SK-N-DZ (cell line): ENCODE data around the gene TIMM23B. TPM values are rescaled to one million over a fixed set of nuclear protein-coding genes. Genes with fewer than 3 reads are reported as not detected.
"Not testable (repeated sequence)": the region's sequence is repeated elsewhere in the genome, so short reads cannot be mapped to it uniquely, and the experiment has no call there.

ENCODE experiments used
- DNase-seq: peaks from one replicate; pipeline ENCODE4 v3.0.0-alpha.2; 2015; ENCODE audit warnings: low spot score
- polyA plus RNA-seq, 2 experiments: library from polyadenylated mRNA; depleted of rRNA; stranded (reverse); fragments of >200 nt; gene quantifications; 2 replicates each; pipeline ENCODE4 v1.2.3, GENCODE V29; 2014

The TIMM23B gene, protein sequence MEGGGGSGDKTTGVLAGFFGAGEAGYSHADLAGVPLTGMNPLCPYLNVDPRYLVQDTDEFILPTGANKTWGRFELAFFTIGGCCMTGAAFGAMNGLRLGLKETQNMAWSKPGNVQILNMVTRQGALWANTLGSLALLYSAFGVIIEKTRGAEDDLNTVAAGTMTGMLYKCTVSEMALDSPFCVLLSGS
- polyA plus RNA-seq (2014; cell fraction: cytosol; rRNA removed), result 12.9 and 13.9 TPM in 2 replicates
- polyA plus RNA-seq (2014; cell fraction: nucleus; rRNA removed), result 25.0 and 38.2 TPM in 2 replicates

DNA sequence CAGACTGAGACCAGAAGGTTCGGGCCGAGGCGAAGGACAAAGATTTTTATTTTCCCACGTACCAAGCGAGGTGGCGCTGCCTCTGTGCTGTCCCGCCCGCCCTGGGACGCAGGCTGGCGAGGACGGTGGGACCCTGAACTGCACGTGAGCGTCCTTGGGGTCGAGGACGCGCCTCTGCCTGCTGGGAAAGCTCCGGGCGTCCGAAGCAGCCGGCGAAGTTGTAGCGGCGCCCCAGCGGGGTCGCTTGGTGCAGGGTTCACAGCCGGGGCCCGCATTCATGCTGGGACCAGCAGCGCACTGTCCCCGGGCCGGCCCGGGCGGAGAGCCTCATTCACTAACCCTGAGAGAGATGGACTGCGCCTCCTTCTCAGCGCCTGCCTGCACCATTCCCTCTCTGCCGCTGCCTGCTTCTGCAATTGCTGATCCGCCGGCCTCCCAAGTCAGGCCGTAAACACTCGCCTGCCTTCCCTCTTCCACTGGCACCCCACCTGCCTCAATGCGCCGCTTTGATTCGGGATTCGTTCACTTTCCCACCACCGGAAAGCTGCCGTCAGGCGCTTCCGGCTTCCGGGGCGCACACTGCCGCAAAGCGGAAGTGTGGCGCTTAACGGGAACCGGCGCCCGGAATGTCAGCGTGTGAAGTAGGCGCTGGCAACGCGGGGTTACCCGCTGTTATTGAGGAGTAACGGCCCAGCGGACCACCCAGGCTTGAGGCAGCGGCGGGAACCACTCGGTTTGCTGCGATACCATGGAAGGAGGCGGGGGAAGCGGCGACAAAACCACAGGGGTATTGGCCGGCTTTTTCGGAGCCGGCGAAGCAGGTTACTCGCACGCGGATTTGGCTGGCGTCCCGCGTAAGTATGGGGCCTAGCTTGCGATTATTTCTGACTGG is at the start of gene TIMM23B, which contains the start of gene PARG:
Gene TIMM23B (plus strand): TSS at position 607 of the 892 bp plus-strand sequence. CDS start 142 bp downstream, at position 749.
Gene PARG (minus strand): TSS at position 581 of the 892 bp plus-strand sequence. CDS start 302 bp downstream, at position 279.
- peak; percentile 79 for DNase-seq

DNA sequence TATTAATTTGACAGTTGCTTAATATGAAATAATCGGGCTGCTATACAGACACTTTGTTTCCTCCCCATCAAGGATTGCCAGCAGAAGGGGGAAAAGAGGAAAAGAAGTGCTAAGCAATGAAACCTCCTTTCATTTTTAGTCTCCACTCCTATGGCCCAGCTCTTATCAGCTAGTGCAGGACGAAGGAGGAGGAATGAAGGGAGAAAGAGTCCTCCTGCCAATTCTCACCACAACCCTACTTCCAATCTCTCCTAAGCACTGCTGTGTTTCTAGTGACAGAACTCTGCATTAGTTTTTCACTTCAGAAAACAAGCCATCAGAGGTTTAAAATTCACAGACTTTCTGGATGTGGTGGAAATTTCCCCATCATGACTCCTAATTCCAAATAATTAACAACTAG is 41.9 kb upstream of the TIMM23B start:
- not testable (repeated sequence) for DNase-seq

DNA sequence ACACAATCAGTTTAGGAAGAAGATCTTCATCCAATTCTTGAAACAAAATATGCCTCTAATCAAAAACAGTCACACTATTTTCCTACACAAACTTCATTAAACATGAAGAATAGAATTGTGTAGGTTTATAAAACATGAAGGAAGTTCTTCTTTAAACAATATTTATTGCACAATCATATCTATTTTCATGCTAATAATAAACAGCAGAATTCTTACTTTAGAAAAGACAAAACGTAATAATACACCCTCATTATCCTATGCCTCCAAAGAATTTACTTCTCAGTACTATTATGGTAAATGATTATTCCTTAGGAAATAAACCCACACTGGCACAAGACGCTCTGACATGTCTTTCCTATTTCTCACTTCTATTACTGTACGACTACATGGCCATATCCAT is 41.4 kb upstream of the TIMM23B start:
- not testable (repeated sequence) for DNase-seq

DNA sequence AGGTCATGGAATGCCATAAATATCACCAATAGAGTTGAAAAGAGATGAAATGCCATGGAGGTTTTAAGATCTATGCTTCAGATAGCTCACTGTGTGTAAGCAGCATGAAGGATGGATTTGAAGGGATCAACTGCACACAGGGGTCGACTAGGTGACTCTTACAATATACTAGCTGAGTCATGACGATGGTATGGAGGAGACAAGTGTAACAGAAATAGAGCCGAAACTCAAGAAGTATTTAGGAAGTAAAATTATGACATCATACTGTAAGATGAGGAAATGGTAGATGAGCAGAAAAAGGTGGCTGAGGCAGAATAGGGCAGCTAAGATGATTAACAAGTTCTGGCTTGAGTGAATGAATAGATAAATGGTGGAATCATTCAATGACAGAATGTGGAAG is 38.0 kb upstream of the TIMM23B start:
- DNase-seq, result not testable (repeated sequence)

DNA sequence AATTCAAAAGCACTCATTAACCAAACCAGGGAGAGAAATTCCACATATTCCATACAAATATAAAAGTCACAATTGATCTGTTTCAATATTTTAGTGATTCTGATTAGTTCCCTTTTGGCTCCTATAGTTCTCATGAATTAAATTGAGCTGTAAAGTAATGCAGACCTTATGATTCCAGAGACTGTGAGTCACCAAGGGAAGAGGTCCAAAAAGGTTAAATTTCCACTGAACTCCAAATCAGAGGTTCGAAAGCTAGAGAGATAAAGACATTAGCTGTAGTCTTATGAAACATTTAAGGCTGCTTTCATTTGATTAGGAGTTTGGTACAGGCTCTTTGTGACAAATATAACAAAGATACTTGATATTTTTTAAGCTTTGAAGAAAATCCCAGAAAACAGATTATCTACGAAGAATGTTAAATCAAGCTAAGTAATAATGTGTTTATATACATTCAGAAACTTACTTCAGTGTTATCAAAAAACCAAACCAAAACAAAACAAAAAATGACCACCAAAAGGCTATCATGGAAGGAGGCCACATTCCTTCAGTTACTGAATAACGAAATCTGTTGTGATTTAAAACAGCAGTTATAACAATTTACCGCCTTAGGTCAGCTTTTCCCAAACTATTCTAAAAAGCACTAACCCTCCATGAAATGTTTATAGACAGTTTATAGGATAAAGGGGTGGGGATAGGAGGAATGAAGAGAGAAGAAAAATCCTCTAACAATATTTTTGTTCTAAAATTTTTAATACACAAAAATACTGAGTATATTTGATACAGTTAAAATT is 33.4 kb upstream of the TIMM23B start:
- not testable (repeated sequence) for DNase-seq

DNA sequence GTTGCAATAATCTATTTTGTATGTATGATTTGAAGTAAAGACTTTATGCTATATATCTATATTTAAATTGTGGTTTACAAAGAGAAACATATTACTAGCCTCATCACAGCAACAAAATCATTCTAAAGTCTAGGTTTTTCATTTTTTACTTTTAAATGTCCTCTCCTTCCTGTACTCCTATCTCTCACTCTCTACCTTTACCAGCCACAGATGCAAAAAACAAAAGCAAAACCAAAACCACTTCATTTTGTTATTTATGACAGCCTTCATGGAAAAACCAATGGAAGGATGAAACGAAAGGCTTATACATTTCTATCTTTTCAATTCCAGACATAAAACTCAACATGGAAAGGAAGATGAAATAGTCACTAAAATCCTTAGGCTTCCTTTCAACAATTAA is 31.6 kb upstream of the TIMM23B start:
- not testable (repeated sequence) for DNase-seq

DNA sequence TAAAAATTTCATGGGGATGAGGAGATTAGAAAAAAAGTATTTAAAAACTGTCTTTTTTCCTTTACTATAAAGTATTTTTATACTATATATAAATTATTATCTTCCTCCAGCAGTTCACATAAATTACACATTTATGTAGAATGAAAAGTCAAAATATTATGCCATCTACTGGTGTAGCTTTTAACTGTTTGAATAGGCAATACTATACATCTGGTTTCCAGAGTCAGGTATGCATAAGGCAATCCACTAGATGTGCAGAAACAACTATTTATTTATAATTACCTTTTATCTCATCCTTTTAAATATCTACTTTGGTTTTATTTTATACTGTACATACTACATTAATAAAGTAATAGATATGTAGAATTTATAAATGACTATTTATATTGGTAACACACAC is 25.4 kb upstream of the TIMM23B start:
- not testable (repeated sequence) for DNase-seq

DNA sequence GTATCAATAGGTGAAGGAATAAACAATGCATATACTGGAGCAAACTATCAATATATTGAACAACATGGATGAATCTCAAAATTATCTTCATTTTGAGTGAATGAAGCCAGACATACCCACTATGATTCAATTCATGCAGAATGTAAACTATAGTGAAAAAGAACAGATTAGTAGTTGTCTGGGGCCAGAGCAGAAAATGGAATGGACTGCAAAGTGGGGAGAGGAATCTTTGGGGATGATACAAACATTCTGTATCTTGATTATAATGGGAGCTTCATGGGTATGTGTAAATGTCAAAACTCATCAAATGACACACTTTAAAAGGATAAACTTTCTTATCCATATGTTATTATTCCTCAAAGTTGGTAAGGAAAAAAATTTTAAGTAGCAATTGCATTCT is 23.9 kb upstream of the TIMM23B start:
- DNase-seq, result not testable (repeated sequence)

DNA sequence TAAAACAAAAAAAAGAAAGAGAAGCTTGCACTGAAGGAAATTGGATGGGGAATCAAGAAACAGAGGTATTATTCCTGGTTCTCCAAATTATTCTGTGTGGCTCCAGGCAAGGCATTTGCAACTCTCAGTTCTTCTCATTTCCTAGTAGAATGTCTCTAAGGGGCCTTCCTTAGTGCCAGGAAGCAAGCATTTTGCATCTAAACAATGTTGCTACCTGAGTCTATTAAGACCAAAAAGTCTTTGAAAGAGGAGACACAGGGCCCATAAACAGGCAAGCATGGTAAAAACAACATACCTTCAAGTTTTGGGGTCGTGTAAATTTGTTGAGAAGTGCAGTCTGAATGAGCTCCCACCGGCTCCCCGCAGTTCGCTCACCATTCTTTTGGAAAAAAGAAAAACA is 19.8 kb upstream of the TIMM23B start:
- not testable (repeated sequence) for DNase-seq

DNA sequence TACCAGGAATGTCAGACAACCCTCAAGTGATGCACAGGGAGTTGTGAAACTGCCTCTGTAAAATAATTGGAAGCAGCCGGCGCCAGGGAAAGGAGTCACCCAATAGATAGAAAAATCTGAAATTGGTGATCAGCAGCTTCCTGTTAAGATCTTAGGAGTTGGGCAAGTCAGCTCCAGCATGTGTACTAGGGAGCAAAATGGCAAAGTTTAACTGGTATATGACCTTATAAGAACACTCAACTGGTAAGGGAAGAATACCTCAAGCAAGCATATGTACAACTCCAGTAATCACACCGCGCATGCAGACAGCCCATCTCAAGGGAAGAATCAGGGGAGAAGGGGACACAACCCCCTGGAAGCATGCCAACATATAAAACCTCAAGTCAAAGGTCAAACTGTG is 18.3 kb upstream of the TIMM23B start:
- DNase-seq, result not testable (repeated sequence)

DNA sequence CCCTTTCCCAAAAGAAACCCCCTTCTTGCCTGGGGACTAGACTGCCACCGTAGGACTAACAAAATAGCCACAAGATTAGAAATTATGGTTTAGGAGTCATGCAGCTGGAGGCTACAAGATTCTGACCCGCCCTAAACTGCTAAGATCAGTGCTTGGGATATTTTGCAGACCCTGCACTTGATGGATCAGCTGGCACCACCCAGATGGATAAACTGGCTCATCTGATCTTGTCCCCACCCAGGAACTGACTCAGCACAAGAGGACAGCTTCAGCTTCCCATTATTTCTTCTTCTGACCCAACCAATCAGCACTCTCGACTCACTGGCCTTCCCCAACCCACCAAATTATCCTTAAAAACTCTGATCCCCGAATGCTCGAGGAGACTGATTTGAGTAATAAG is 10.6 kb upstream of the TIMM23B start:
- not testable (repeated sequence) for DNase-seq

DNA sequence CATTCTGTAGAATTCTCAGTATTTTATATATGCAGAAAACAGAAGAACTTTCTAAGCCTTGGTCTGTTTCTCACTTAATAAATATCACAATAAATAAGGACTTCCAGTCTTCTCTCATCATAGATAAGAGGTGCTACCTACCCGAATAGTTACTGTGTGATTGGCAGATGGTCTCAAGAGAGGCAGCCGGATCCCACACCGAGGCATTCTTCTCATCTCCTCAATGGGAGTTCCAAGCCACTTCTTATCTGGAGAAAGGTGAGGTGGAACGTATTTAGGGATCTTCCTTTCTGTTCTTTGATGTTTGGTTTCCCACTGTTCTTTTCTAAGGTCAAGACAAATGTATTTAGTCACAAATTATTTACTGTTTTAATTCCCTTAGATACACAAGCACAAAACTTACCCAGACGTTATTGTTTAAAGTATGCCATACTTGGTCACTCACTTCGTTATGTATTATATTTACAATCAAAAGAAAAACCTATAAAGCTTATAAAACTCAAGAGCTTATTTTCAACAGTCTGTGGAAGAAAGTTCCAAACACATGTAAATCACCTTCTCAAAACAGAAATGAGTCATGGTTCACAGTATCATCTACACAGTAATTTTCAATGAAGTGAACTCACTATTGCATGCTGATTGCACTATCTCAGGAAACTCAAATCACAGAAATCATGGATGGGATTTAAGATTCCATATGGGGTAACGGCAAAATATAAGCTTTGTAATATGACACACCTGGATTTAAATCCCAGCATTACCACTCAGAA is 9.7 kb upstream of the TIMM23B start:
- not testable (repeated sequence) for DNase-seq

DNA sequence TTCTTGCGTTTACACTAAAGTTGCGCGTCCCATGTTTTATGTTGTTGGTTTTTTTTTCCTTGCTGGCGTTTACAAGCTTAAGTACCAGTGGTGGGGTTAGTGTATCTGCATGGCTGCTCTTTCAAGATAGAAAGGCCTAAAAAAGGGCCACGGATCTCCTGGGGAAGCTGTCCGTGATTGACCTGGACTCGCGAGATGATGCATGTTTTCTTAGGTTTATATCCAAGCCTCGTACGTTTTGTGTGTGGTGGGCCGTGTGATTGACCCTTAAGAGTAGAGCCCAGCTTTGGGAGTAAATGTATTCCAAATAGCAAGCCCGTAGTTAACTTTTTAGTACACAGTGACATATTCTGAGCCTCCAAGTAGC is 469 bp downstream of the TIMM23B start:
- not testable (repeated sequence) for DNase-seq

DNA sequence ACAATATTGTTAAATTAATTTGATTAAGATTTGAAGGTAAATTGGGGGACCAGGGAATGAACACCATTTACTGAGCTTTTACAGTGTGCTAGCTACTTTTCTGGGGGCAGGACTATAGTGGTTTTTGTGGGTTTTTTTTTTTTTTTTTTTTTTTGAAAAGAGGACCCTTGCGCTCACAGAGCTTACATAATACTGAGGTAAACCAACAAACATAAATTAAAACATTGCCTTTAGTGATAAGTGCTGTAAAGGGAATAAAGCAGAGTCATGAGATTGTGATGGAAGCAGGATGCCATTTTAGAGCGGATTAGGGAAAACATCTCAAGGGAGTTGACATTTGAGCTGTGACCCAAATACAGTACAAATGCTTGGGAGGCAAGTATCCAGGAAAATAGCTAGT is 1.8 kb downstream of the TIMM23B start:
- not testable (repeated sequence) for DNase-seq

DNA sequence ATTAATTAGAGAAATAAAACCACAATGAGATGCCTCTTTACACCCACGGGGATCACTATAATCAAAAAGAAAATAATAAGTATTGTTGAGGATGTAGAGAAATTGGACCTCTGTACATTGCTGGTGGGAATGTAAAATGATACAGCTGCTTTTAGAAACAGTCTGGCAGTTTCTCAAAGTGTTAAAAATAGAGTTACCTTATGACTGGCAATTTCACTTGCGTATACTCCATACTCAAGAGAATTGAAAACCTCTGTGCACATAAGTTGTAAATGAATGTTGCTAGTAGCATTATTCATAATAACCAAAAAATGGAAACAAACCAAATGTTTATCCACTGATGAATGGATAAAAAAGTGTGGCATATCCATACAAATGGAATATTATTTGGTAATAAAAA is 6.3 kb downstream of the TIMM23B start:
- not testable (repeated sequence) for DNase-seq

DNA sequence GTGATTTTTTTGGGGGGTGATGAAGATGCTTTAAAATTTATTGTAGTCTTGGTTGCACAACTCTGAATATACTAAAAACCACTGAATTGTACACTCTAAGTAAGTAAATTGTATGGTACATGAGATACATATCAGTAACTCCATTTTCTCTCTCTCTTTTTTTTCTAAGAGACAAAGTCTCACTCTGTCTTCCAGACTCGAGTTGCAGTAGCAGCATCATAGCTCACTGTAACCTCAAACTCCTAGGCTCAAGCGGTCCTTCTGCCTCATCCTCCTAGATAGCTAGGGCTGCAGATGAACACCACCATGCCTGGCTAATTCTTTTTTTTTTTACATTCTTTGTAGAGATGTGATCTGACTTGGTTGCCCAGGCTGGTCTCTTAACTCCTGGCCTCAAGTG is 6.9 kb downstream of the TIMM23B start:
- DNase-seq, result not testable (repeated sequence)

DNA sequence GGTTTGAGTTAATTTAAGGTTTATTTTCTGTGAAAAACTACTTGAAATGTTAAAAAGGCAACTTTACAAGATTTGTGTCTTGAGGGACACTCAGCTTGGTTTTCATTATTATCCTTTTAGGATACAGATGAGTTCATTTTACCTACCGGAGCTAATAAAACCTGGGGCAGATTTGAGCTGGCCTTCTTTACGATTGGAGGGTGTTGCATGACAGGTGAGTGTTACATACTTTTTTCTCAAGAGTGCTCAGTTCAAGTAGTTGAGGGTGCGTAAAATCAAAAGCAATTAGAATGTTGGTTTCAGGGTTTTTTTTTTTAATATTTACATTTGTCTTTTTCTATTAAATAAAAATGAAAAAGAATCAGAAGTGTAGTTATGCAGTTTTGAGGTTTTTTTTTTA is 10.2 kb downstream of the TIMM23B start:
- not testable (repeated sequence) for DNase-seq

DNA sequence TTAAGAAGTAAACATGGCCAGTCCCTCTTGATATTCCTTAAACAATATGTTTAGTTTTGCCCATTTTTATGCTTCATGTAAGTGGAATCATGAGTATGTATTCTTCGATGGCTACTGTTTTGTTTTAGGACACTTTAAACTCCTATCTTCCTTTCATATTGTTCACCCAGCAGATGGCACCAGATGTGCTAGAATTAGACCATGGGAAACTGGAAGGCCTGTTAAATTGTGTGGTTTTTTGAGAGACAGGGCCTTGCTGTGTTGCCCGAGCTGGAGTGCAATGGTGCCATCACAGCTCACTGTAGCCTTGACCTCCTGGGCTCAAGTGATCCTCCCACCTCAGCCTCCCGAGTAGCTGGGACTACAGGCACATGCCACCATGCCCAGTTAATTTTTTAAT is 11.3 kb downstream of the TIMM23B start:
- not testable (repeated sequence) for DNase-seq

DNA sequence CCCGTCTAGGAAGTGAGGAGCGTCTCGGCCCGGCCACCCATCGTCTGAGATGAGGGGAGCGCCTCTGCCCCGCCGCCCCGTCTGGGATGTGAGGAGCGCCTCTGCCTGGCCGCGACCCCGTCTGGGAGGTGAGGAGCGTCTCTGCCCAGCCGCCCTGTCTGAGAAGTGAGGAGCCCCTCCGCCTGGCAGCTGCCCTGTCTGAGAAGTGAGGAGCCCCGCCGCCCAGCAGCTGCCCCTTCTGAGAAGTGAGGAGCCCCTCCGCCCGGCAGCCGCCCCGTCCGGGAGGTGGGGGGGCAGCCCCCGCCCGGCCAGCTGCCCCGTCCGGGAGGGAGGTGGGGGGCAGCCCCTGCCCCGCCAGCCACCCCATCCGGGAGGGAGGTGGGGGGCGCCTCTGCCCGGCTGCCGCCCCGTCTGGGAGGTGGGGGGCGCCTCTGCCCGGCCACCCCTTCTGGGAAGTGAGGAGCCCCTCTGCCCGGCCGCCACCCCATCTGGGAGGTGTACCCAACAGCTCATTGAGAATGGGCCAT is 28.5 kb downstream of the TIMM23B start:
- not testable (repeated sequence) for DNase-seq

DNA sequence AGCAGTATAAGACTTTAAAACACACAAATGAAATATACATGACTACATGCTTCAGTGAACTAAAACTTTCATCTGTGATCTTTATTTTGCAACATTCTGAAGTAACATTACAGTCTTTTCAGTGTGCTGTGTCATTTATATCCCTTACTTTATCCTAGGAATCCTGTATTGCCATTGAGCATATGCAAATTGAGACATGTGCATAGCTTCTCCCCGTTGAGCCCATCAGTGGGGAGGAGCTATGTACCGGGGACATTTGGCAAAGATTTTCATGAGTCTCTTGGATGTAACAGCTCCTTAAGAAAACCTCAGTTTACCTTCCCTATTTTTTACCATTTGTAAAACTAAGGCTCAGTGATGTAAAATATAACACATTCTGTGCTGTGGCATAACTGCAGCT is 29.6 kb downstream of the TIMM23B start:
- not testable (repeated sequence) for DNase-seq

DNA sequence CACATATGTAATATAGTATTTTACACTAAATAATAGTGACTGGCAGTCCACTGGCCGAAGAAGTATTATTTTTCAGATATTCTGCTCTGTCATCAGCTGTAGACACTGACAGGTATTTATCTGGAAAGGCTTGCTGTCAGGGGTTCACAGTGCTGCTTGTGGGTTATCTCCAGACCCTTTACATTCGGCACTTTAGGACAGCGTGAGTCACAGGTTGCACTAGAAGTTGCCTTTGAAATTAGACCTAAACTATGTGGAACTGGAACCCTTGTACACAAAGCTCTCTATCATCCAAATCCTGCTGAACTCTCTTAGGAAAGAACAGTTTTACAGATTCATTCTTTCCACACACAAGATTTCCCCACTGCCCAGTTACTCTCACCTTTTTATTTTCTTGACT is 30.2 kb downstream of the TIMM23B start:
- DNase-seq, result not testable (repeated sequence)
